Iris pigment epithelial cell (primary cell): Measurements from ENCODE around the gene THBS1.

ENCODE experiments used
- DNase-seq: peaks from one replicate; pipeline ENCODE4 v3.0.0-alpha.2; 2011; ENCODE audit warnings: low read depth

Gene THBS1

DNA sequence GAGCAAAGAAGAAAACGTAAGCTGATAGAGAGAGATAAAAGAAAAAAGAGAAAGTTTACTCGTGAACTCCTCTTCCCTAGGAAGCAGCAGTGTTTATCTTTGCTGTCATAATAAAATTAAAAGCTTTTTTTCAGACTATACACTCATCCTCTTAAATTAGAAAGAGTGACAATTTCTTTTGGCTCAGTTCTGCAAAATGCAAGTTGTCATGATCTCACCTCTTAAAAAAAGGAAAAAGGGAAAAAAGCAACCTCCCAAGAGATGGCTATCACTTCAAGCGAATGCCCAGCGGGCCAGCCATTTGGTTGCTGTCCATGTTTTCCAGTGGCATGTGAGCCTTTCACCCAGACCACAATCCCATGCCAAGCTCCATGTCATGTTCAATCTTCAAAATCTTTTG lies 7.0 kb upstream of the THBS1 start:
- DNase-seq = no peak

DNA sequence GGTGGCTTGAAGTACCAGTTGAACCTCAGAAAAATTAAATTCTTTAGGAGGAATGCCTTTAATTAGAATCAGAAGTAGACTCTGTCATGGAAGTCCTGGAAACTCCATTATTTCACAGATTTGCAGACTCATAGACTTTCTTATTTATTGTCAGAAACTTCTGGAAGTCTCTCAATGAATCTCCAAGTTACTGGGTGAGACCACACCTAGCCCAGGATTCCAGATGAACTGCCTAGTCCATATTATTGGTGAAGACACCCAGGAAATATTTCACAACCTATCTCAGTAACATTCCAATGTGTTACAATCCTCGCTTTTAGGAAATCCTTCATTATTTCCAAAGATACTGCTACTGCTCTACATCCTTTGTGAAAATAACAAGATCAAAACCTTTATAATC lies 6.5 kb upstream of the THBS1 start:
- DNase-seq = no peak

DNA sequence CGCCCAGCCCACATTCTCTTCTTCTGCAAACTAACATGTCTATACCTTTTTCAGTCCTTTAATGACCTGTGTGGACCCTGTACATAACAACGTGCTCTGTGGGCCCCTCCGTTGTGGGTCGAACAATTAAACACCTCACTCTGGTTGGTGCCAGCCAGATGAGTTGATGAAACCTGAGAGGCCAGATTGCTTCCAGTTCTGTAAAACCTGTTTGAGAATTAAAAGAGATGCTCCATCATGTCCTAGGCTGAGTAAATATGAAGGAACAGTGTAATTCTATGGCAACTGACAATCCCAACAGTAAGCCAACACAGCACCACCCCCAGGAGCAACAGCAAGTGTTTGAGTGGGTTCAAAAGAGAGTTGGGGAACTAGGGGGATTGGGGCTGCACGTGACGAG lies 5.7 kb upstream of the THBS1 start:
- DNase-seq = no peak

DNA sequence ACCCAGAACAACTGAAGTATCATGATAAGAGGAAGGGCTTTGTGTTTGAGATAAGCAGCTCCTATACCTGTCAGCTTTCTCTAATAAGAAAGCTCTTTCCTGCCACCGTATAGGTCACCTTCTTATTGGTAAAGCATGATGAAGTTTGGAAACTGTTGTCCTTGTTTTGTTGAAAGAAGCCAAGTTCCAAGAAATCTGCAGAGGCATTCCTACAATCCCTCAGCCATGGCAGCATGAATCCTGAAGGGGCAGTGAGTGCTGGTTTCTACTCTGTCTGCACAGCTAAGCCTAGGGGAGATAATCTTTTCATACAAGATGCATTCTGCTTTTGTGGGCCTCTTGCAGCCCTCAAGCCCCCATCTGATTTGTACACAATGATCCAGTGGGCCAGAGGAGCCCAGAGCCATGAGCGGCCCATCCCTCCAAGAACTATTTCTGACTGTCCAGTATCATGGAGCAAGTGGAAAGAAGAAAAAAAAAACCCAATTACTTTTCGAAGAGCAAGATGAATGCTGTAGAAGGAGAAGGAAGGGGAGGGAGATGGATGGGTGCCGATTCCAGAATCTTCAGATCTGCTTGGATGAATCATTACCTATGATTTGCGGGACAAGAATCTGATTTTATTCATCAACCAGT lies 1.9 kb upstream of the THBS1 start:
- no peak for DNase-seq

DNA sequence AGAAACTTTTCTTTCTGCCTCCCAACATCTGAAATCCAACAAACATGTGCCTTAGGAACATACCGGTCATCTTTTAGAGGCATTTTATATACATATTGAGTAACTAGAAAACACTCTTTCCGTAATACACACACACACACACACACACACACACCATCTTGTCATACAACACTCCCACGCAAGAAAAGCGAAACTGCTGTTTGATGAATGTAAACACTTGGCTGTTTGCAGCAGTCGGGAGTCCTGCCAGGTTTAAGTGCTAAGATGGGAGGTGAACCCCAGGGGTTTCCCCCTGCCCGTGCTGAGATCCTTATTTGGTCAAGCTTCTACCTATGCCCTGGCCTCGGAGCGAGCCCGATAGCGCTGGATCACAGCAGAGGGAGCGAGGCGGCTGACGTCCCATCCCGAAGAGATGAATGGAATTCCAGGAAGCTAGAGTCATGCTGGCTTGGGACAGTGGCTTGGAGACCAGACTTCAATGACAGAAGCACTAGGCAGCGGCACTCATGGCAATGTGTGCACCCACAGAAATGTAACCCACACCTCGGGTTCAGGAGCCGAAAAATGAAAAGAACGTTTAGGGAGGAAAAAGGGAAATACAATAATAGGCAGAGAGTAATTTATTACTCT lies 1.3 kb upstream of the THBS1 start:
- DNase-seq = peak; percentile 96

DNA sequence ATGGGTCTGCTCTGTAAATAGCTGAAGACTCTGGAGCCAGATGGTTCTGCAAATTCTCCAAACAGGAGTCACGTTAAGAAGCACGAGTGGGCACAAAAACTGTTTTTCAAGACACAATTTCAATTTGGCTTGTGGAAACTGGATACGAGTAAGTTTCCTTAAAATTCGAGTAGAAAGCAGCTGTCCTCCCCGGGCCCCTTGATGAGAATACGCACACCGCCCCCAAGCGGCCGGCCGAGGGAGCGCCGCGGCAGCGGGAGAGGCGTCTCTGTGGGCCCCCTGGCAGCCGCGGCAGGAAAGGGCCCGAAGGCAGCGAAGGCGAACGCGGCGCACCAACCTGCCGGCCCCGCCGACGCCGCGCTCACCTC lies 778 bp upstream of the THBS1 start:
- peak; percentile 95 for DNase-seq

DNA sequence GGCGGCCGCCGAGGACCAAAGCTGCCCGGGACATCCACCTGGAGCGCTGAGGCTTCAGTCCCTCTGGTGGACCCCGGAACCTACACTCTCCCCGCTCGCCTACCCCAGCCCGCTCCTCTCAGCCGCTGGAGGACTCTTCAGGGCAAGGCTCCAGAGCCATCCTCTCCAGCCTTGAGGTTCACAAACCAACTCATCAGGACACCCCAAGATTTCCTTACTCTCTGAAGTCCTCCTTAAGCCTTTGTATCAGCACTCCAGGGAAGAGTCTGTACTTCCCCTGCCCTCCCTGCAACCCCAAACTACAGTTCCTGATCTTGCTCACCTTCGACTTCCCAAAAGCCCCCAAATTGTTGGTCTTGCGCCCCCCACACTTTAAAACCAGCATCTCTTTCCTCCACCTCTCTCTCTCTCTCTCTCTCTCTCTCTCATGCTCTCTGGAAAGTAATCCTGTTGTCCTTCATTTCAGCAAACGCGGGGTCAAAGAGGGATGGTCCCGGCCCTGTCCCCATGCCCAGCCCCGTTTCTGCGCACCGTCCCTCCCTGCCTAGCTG lies 438 bp downstream of the THBS1 start:
- DNase-seq = no peak

DNA sequence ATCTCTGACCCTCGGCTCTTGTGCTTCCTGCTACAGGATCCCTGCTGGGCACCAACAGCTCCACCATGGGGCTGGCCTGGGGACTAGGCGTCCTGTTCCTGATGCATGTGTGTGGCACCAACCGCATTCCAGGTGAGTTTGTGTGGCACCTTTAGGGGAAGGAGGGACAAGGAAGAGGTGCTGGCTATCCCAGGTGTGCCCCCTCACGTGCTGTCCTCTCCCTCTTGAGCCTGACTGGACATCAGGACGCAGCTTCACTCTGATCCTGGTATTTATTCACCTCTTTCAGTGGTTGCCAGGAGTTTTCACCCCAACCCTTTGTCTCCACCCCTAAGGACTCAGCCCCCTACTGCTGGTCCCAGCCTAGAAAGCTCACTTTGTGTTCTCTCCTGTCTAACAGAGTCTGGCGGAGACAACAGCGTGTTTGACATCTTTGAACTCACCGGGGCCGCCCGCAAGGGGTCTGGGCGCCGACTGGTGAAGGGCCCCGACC lies 960 bp downstream of the THBS1 start:
- DNase-seq = no peak

DNA sequence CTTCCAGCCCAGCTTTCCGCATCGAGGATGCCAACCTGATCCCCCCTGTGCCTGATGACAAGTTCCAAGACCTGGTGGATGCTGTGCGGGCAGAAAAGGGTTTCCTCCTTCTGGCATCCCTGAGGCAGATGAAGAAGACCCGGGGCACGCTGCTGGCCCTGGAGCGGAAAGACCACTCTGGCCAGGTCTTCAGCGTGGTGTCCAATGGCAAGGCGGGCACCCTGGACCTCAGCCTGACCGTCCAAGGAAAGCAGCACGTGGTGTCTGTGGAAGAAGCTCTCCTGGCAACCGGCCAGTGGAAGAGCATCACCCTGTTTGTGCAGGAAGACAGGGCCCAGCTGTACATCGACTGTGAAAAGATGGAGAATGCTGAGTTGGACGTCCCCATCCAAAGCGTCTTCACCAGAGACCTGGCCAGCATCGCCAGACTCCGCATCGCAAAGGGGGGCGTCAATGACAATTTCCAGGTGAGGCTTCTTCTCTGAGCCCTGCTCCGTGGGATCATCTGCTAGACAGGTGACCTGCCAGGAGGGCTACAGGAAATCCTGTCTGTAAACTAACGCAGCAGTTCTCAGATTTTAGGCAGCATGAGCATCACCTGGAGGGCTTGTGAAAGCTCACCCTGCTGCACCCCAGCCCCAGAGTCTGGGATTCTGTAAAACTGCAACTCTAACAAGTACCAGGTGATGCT lies 1.6 kb downstream of the THBS1 start:
- no peak for DNase-seq

DNA sequence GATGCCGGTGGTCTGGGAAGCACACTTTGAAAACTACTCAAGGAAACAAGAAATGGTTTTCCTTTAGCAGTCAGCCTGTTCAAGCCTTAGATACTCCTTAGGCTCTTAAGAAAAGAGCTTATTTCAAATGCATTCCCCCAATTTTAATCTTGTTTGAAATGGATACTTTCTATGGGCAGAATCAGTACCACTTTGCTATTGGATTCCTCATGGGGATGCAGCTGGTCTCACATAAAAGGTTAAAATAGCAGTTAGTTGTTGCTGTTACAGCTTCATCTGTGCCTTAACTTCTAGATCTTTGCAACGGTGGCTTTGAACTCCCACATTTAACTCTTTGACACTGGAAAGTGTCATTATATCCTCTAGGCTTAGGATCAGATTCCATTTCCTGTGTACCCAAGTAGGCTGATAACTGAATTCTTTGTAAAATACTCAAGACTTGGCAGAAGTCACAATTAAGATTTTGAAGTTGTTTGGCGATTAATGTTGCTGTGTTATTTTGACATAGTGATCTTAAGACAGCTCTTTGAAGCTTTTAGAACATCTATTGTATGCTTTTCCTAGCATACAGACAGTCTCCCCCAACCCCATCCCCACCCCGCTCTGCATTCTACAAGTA lies 2.2 kb downstream of the THBS1 start:
- DNase-seq = no peak

DNA sequence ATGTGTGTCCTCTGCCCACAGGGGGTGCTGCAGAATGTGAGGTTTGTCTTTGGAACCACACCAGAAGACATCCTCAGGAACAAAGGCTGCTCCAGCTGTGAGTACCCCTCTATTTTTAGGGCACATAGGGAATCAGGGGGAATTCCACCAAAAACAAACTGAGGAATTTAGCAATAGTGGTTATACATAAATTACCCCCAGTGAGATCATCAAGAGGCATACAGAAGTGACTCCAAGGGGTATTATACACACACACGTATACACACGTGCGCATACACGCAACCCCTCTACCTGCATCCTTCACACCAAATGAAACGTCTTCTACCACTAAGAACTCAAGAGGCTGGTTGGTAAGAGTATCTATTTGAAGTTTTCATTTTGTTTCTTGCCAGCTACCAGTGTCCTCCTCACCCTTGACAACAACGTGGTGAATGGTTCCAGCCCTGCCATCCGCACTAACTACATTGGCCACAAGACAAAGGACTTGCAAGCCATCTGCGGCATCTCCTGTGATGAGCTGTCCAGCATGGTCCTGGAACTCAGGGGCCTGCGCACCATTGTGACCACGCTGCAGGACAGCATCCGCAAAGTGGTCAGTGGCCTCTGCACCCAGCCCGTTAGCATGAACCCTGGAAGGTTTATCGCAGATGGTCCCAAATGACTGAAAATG lies 2.9 kb downstream of the THBS1 start:
- no peak for DNase-seq

DNA sequence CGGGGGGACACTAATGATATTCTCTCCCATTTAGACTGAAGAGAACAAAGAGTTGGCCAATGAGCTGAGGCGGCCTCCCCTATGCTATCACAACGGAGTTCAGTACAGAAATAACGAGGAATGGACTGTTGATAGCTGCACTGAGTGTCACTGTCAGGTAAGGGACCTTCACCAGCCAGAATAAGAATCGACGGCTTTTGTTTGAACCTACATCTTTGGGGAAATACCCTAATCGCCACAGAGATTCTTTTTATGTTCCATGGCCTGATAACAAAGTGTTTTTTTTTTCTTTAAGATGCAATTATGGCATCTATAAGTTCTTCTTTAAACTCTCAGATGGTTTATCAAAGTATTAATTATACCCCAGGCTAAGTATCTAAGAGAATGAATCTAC lies 3.4 kb downstream of the THBS1 start:
- no peak for DNase-seq

DNA sequence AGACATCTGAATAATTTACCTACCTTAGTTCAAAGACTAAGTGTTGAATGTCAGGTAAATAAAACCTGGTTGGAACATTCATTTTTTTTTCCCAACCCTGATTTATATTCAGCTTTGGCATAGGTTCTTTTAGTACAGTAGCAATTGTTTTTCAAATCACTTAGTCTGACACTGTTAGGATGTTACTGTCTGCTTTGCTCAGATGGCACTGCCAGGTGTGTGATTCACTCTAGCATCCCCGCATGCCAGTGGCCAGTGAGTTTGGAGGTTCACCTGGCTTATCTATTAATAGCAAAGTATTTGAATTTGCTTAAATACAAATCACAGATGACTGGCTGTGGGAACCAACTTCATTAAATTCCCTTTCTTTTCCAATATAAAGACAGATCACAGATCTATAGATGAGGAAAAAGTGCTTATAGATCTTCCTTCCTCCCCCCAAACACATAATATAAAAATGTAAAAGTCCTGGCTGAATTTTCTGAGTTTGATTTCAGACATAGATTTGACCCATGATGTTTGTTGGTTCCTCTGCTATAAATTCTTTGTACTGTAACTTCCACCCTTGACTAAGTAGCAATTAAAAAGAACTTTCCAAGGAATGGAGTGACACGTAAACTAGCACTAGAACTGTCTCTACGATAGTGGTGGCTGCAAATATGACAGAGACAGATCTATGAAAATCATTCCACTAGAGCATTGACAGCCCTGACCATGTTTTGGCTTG lies 3.9 kb downstream of the THBS1 start:
- no peak for DNase-seq

DNA sequence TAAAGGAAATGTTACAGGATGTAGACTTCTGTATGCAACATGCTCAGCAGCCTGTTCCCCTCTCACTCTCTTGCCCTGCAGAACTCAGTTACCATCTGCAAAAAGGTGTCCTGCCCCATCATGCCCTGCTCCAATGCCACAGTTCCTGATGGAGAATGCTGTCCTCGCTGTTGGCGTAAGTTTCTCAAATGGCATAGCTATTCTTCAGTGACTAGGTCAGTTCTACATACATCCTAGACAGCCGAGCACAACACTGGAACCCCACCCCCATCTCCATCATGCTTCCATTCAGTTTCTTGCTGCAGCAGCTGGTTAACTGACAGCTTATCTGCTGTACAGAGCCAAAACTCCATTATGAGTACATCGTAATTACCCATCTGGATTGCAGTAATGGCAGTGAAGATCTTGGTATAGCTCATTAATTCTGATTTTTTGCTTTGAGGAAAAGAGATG lies 4.5 kb downstream of the THBS1 start:
- DNase-seq = no peak

DNA sequence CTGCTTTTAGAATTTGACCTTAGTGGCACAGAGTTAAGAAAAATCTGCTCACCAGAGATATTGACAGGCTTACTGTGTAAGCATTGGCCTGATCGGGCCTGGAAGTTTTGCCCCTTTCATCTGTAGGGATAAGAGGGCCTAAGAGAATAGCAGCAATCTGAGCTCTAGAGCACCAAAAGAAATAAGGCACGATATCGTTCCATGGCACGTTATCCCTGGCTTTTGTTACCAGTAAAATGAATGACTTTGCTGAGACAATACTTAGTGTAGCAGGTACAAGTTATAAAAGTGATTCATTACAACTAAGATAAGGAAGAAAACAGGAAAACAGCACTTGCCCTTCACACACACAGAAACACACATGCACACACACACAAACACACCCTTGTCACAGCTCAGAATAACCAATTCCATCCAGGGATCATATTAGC lies 5.0 kb downstream of the THBS1 start:
- DNase-seq = no peak

DNA sequence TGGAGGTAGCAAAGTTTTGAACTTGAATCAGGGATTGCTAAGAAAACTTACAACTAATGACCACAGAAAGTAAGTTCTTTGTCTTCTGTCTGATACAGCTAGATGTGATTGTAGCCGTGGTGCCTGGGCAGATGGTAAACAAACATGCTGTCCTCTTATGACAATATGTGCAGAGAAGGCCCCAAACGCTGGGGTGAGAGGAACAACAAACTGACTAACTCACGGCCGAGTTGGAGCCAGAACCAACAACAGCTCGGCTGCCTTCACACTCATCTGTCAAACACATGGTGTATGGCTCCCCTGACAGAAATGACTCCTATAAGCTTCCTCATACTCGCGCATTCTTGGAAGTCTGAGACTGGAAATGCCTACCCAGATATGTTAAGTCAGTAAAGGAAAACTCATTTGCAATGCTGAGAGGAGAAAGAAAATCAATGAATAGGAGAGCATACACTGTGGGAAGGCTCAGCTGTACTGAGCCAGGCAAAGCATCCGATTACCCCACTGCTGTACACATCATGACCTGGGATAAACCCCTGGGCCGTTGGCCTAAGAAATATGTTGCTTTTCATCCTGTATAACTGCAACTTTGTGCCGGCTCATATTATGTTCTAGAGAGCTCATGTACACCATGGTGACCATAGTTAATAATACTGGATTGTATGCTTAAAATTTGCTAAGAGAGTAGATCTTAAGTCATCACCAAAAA lies 5.7 kb downstream of the THBS1 start:
- DNase-seq = peak; percentile 85

DNA sequence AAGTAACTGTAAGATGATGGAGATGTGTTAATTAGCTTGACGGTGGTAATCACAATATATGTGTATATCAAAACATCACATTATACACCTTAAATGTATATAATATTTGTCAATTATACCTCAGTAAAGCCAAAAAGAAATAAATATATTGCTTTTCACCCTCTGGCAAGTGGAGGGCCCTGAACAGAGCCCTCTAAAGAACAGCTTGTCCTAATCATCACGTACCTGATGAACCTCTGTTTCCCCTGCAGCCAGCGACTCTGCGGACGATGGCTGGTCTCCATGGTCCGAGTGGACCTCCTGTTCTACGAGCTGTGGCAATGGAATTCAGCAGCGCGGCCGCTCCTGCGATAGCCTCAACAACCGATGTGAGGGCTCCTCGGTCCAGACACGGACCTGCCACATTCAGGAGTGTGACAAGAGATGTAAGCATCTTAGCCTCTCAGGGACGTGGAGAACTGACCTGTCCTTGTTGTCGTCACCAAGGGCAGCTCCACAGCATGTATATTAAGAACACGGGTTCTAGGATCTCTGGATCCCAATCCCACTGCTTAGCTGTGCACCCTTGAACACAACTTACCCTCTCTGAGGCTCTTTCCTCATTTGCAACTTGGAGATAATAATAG lies 6.3 kb downstream of the THBS1 start:
- no peak for DNase-seq

DNA sequence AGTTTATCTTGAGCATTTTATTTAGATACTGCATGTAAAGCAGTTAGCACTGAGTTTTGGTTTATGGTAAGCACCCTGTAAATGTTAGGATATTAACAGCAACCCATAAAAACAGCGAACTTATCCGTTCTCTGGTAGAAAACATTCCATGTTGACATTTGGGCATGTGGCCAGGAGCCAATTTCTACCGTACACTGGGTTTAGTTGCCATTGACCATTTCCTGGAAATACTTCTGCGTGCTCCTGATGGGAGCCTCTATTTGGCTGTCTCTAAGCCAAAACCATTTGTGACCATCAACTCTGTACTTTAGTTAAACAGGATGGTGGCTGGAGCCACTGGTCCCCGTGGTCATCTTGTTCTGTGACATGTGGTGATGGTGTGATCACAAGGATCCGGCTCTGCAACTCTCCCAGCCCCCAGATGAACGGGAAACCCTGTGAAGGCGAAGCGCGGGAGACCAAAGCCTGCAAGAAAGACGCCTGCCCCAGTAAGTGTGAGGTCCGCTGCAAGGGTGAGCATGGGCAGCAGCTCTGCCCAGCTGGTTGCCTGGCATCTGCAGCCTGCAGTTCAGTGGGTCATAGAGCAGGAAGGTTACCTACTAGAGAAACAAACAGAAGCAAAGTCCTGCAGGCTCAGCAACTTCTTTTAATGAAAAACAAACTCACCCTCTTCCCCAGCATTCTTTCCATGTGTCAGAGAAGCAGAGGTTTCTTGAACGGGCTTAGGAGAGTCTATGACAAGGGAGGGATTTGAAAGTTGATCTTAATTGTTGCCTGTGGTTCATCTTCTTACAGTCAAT lies 7.1 kb downstream of the THBS1 start:
- DNase-seq = no peak

DNA sequence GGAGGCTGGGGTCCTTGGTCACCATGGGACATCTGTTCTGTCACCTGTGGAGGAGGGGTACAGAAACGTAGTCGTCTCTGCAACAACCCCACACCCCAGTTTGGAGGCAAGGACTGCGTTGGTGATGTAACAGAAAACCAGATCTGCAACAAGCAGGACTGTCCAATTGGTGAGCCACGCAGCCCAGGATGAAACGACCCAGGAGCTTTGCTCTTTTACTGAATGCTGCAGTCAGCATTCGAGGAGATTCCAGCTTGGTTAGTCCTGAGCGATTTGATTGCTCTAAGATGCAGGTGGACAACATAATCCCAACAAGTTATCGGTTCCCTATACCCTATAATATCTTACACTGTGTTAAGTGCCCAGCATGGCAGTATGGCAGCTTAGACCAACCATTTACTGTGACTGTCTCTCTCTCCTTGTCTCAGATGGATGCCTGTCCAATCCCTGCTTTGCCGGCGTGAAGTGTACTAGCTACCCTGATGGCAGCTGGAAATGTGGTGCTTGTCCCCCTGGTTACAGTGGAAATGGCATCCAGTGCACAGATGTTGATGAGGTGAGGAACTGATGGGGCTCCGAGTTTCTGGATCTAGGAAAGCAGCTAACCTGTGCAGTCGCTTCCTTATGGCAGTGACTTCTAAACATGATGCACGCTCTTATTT lies 7.8 kb downstream of the THBS1 start:
- DNase-seq = no peak
